NT2/D1 (cell line): ENCODE results near the gene ARL15.

Experiments used
- DNase-seq: peaks from one replicate; pipeline ENCODE4 v3.0.0-alpha.2; 2011; ENCODE audit warnings: low read depth, low spot score
- H3K27me3 ChIP-seq: 2 replicates; pipeline ENCODE4 v1.6.0; 2011; ENCODE audit warnings: mild to moderate bottlenecking; ENCODE audit not compliant: insufficient read length, insufficient read depth
- H3K36me3 ChIP-seq: 2 replicates; pipeline ENCODE4 v1.6.1; 2011; ENCODE audit warnings: mild to moderate bottlenecking, low read length, mixed read lengths; ENCODE audit not compliant: insufficient read depth, insufficient read length
- H3K4me1 ChIP-seq: 2 replicates; pipeline ENCODE4 v1.5.1; 2011; ENCODE audit not compliant: insufficient read depth, insufficient read length
- H3K4me3 ChIP-seq: 2 replicates; pipeline ENCODE4 v1.5.1; 2011; ENCODE audit warnings: low read depth; ENCODE audit not compliant: insufficient read length
- H3K9ac ChIP-seq: 2 replicates; pipeline ENCODE4 v1.6.0; 2011; ENCODE audit warnings: low read depth; ENCODE audit not compliant: insufficient read length
- H3K9me3 ChIP-seq: 2 replicates; pipeline ENCODE4 v1.5.1; 2011; ENCODE audit warnings: mild to moderate bottlenecking, low read length; ENCODE audit not compliant: insufficient read depth
- SUZ12 ChIP-seq: IDR thresholded peaks from 2 replicates; pipeline ENCODE4 v1.6.1; 2011; ENCODE audit not compliant: insufficient read length, insufficient read depth; ENCODE audit errors: extremely low read depth
- YY1 ChIP-seq: IDR thresholded peaks from 2 replicates; pipeline ENCODE4 v1.6.1; 2011; ENCODE audit not compliant: insufficient read length, insufficient read depth
- ZNF274 ChIP-seq: IDR thresholded peaks from 2 replicates; pipeline ENCODE4 v1.6.1; 2011; ENCODE audit warnings: mild to moderate bottlenecking, low read depth, low read length

Gene ARL15

GRCh38 chr5:54242297-54242696 is 68.1 kb downstream of the ARL15 start:
- Histone ChIP-seq H3K9ac (no peak overlapping the region), H3K4me3 (no peak overlapping the region), H3K27me3 (no peaks in the 10 kb centered on the region), H3K36me3 (no peaks in the 10 kb centered on the region), H3K9me3 (no peaks in the 10 kb centered on the region), H3K4me1 (no peaks in the 10 kb centered on the region)
- no peak for DNase-seq
- no peak for TF ChIP-seq SUZ12
- no peak for TF ChIP-seq ZNF274
- no peak for TF ChIP-seq YY1

- H3K4me3 ChIP-seq = no peak overlapping the region
- H3K27me3 ChIP-seq = no peaks in the 10 kb centered on the region
- no peaks in the 10 kb centered on the region for H3K36me3 ChIP-seq
- TF ChIP-seq SUZ12 (no peak), ZNF274 (no peak), YY1 (no peak)
- no peaks in the 10 kb centered on the region for H3K9me3 ChIP-seq
- no peaks in the 10 kb centered on the region for H3K4me1 ChIP-seq
- DNase-seq = no peak
- H3K9ac ChIP-seq = no peak overlapping the region
These were observed 76.0 kb downstream of the ARL15 start for GRCh38 chr5:54234304-54234933.

- Histone ChIP-seq H3K4me3 (no peak overlapping the region), H3K9ac (no peak overlapping the region), H3K4me1 (no peaks in the 10 kb centered on the region), H3K27me3 (no peaks in the 10 kb centered on the region), H3K9me3 (no peaks in the 10 kb centered on the region), H3K36me3 (no peaks in the 10 kb centered on the region)
- TF ChIP-seq ZNF274 (no peak), YY1 (no peak), SUZ12 (no peak)
- DNase-seq = no peak
These were observed 79.3 kb downstream of the ARL15 start for GRCh38 chr5:54230936-54231685.

GRCh38 chr5:54229041-54229780 is 81.2 kb downstream of the ARL15 start:
- Histone ChIP-seq H3K9me3 (peaks cover 11% of the 10 kb centered on the region; the same call in 1 of the 2 replicates), H3K36me3 (no peaks in the 10 kb centered on the region), H3K4me3 (no peak overlapping the region), H3K4me1 (no peaks in the 10 kb centered on the region), H3K9ac (no peak overlapping the region), H3K27me3 (no peaks in the 10 kb centered on the region)
- no peak for TF ChIP-seq ZNF274
- DNase-seq = peak; percentile 32

- Histone ChIP-seq H3K4me3 (no peak overlapping the region), H3K9me3 (peaks cover 11% of the 10 kb centered on the region; the same call in 1 of the 2 replicates), H3K27me3 (no peaks in the 10 kb centered on the region), H3K4me1 (no peaks in the 10 kb centered on the region), H3K36me3 (no peaks in the 10 kb centered on the region), H3K9ac (no peak overlapping the region)
- DNase-seq = no peak
- no peak for TF ChIP-seq SUZ12
- no peak for TF ChIP-seq YY1
- no peak for TF ChIP-seq ZNF274
These were observed 82.6 kb downstream of the ARL15 start for GRCh38 chr5:54227759-54228158.

DNA sequence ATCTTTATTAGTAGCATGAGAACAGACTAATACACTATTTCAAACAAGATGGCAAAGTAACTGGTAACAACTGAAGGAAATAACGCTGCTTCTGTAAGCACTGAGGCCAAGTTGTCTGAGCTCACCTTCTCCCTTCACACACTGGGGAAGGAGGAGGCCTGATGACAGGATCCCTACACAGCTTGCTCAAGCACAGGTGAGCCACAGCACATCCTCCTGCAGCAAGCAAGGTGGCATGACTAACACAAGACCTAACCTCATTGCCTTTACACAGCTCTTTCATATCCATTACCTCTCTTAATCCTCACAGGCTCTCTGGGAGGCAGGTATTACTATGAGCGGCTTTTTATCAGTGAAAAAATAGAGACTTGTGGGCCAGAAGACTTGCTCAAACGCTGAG is 83.3 kb downstream of the ARL15 start:
- Histone ChIP-seq H3K9me3 (peaks cover 11% of the 10 kb centered on the region; the same call in 1 of the 2 replicates), H3K4me1 (no peaks in the 10 kb centered on the region)

DNA sequence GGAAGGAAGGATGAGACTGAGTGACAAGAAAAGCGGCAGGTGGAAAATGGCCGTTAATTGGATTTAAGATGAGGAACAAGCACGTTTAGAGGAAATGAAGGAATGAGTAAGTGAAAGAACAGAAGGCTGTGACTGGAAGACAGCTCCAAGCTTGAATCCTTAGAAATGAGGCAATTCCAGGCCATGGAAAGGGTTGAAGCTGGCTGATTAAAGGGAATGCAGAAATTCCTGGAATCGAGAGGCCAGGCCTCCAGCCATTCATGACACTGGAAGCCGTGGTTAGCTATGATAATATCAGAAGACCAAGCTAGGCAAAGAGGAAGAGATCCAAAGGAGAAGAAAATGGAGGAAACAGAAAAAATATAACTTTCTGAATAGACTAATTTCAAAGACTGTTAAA is 84.2 kb downstream of the ARL15 start:
- Histone ChIP-seq H3K4me1 (no peaks in the 10 kb centered on the region), H3K36me3 (no peaks in the 10 kb centered on the region), H3K9ac (no peak overlapping the region), H3K4me3 (no peak overlapping the region), H3K9me3 (peaks cover 11% of the 10 kb centered on the region; the same call in 1 of the 2 replicates), H3K27me3 (no peaks in the 10 kb centered on the region)
- no peak for TF ChIP-seq YY1
- no peak for TF ChIP-seq SUZ12
- no peak for TF ChIP-seq ZNF274
- DNase-seq = no peak

More for the DNA sequence above, 83.3 kb downstream of the ARL15 start:
- TF ChIP-seq YY1 = no peak
- no peak for TF ChIP-seq SUZ12
- no peak for TF ChIP-seq ZNF274
- Histone ChIP-seq H3K4me3 (no peak overlapping the region), H3K36me3 (no peaks in the 10 kb centered on the region), H3K27me3 (no peaks in the 10 kb centered on the region), H3K9ac (no peak overlapping the region)
- no peak for DNase-seq
